Ascending aorta (tissue), 2 donors: ENCODE measurements around the gene GAD2. TPM values are rescaled to one million over a fixed set of nuclear protein-coding genes. Genes with fewer than 3 reads are reported as not detected.
A peak's percentile ranks its signal among the peaks of the same experiment; 100 is the strongest.

Experiments used
- DNase-seq, 2 donors: peaks; one replicate each; pipeline ENCODE4 v3.0.0-alpha.2; 2019; ENCODE audit warnings: low spot score in 2 of 2
- H3K27ac ChIP-seq, 2 donors: fragments of 200-600 bp; sonication (generic); one replicate each; pipeline ENCODE4 v1.5.1; 2016 to 2017; ENCODE audit warnings: mild to moderate bottlenecking in 1 of 2
- H3K27me3 ChIP-seq: fragments of 200-600 bp; sonication (generic); one replicate; pipeline ENCODE4 v1.5.1; 2017
- H3K36me3 ChIP-seq, 2 donors: fragments of 200-600 bp; sonication (generic); one replicate each; pipeline ENCODE4 v1.5.1; 2016
- H3K4me1 ChIP-seq, 2 donors: fragments of 200-600 bp; sonication (generic); one replicate each; pipeline ENCODE4 v1.5.1; 2016 to 2017; ENCODE audit warnings: mild to moderate bottlenecking in 1 of 2
- H3K4me3 ChIP-seq, 2 donors: fragments of 200-600 bp; sonication (generic); one replicate each; pipeline ENCODE4 v1.5.1; 2016 to 2017; ENCODE audit warnings: mild to moderate bottlenecking in 1 of 2
- H3K9me3 ChIP-seq, 2 donors: fragments of 200-600 bp; sonication (generic); one replicate each; pipeline ENCODE4 v1.5.1; 2016
- CTCF ChIP-seq, 3 experiments: fragments of 200-600 bp in 2 of 3; fragments of 450-650 bp in 1 of 3; sonication (generic) in 2 of 3; IDR thresholded peaks; one replicate each; pipeline ENCODE4 v1.5.1; 2016 to 2019; ENCODE audit warnings: antibody characterized with exemption in 3 of 3, mild to moderate bottlenecking in 1 of 3, moderate library complexity in 1 of 3
- intact Hi-C: fragments of 100-400 bp; cut with DNase I; formaldehyde crosslinking; loops from one replicate; pipeline ENCODE4 v1.15.1; 2023
- total RNA-seq: library from RNA; depleted of rRNA; stranded (reverse); fragments of >200 nt; gene quantifications from one replicate; pipeline ENCODE4 v1.1.0, GENCODE V29; 2016

GAD2 gene
- total RNA-seq, 1 donor from 2014 or later, result not detected

- intact Hi-C loops, result loop anchor here (2.0 kb wide), 1 partner anchor 395 kb away; no protein-coding TSS in a partner anchor
- Histone ChIP-seq H3K27me3 (no peaks in the 10 kb centered on the region), H3K36me3 (no peaks in the 10 kb centered on the region), H3K4me3 (no peak overlapping the region), H3K4me1 (no peaks in the 10 kb centered on the region), H3K9me3 (no peaks in the 10 kb centered on the region), H3K27ac (no peak overlapping the region)
- no peak for DNase-seq
- peak in 1 of 3 experiments; percentile 22 for TF ChIP-seq CTCF (IDR thresholded peaks at IDR 0.05)
These were observed 53.2 kb downstream of the GAD2 start for GRCh38 chr10:26269754-26270153.

DNA sequence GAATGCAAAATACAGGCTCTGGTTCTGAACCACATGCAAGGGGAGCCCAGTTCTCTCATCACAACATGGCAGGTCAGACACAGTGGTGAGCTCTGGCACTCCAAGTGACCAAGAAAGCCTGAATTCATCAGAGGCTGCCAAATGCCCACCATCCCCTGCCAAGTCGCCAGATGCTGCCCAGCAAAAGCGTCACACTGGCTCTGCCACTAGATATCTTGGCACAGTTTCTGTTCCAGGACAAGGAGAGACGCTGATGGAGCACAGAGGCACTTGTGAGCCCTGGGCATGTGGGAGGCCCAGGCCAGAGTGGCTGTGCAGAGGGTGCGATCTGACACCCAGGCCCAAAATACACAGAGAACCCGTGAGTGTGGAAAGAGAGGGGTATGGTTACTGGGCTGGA lies 57.8 kb downstream of the GAD2 start:
- no peaks in the 10 kb centered on the region for H3K36me3 ChIP-seq
- intact Hi-C loops, result no loop called here
- TF ChIP-seq CTCF (IDR thresholded peaks at IDR 0.05), result no peak

DNA sequence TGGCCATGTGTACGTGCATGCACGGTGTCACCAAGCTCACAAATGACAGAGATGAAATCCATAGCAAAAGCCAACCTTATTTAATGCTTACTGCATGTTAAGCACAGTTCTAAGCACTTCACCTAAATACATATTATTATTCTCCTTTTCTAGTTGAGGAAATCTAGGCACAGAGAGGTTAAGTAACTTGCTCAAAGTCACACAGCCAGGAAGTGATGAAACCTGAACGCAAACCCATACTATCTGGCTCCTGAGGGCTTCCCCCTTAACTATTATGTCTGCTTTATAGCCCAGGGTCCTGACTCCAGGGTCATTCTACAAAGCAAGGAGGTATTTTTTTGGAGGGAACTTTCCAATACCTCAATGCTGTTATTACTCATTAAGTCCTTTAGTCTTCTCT lies 61.7 kb downstream of the GAD2 start:
- DNase-seq, result no peak
- Histone ChIP-seq H3K36me3 (no peaks in the 10 kb centered on the region), H3K27ac (no peak overlapping the region), H3K27me3 (no peaks in the 10 kb centered on the region), H3K9me3 (no peaks in the 10 kb centered on the region), H3K4me1 (no peaks in the 10 kb centered on the region), H3K4me3 (no peak overlapping the region)
- intact Hi-C loops, result no loop called here
- no peak for TF ChIP-seq CTCF (IDR thresholded peaks at IDR 0.05)

More for the DNA sequence above, 57.8 kb downstream of the GAD2 start:
- Histone ChIP-seq H3K9me3 (no peaks in the 10 kb centered on the region), H3K4me3 (no peak overlapping the region), H3K27ac (no peak overlapping the region), H3K27me3 (no peaks in the 10 kb centered on the region), H3K4me1 (no peaks in the 10 kb centered on the region)
- no peak for DNase-seq

GRCh38 chr10:26290236-26290635 lies 73.7 kb downstream of the GAD2 start:
- Histone ChIP-seq H3K27me3 (no peaks in the 10 kb centered on the region), H3K4me3 (no peak overlapping the region), H3K4me1 (no peaks in the 10 kb centered on the region), H3K27ac (no peak overlapping the region), H3K36me3 (no peaks in the 10 kb centered on the region), H3K9me3 (no peaks in the 10 kb centered on the region)
- intact Hi-C loops, result no loop called here
- no peak for DNase-seq
- TF ChIP-seq CTCF (IDR thresholded peaks at IDR 0.05), result no peak

DNA sequence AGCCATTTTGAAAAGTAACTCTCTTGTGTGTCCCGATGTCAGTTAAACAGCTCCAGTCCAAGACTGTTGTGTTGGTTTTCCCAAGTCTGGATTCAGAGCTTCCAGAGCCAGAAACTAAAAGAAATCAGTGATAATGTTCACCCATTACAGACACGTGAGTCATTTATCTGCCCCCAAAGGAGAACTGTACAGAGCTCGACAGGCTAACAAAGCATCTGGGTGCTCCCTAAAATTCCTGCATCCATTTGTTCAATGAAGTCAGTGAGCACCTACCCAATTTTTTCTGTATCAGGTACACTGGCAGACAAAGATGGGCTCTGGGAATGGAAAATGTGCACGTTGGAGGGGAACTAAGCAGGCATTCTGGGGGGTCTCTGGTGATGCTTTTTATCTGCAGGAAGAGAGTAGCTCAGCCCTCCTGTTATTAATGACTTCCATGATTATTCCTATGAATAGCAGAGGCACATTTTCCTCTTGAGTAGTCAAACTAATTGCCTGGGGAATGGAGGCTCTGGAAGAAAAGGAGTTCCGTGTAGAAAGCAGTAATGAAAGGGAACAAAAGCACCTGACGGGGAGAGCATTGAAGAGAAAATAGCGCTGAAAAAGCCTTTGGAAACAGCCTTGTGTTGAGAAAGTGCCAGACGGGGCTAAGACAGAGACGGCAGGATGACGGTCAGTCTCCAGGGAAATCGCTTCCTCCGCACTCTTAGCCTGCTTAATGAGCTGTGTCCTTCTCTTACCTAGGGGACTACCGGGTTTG lies 75.3 kb downstream of the GAD2 start:
- no peak overlapping the region for H3K4me3 ChIP-seq
- TF ChIP-seq CTCF (IDR thresholded peaks at IDR 0.05), result no peak
- H3K27me3 ChIP-seq, result no peaks in the 10 kb centered on the region
- intact Hi-C loops, result no loop called here
- H3K27ac ChIP-seq, result no peak overlapping the region
- no peaks in the 10 kb centered on the region for H3K9me3 ChIP-seq
- H3K4me1 ChIP-seq, result no peaks in the 10 kb centered on the region
- no peak for DNase-seq
- no peaks in the 10 kb centered on the region for H3K36me3 ChIP-seq
